Keratinocyte (primary cell): Measurements from ENCODE around the gene CCL1. TPM values are rescaled to one million over a fixed set of nuclear protein-coding genes. Genes with fewer than 3 reads are reported as not detected.

Experiments
- DNase-seq: peaks from one replicate; pipeline ENCODE4 v3.0.0-alpha.2; 2011; ENCODE audit warnings: low read depth, missing footprints, low spot score
- FAIRE-seq: peaks from 2 replicates; lab custom pipeline; 2011; peaks lifted over from hg19 to GRCh38; lab: Jason Lieb, UNC
- H2AFZ ChIP-seq: 2 replicates; pipeline ENCODE4 v1.6.0; 2012; ENCODE audit warnings: low read length, control low read depth, inconsistent platforms; ENCODE audit not compliant: control insufficient read depth
- H3K27ac ChIP-seq: 2 replicates; pipeline ENCODE4 v1.5.1; 2011; ENCODE audit warnings: low read length; ENCODE audit not compliant: control insufficient read depth, insufficient read depth
- H3K27me3 ChIP-seq: 3 replicates; pipeline ENCODE4 v1.6.0; 2011; ENCODE audit warnings: low read length; ENCODE audit not compliant: control insufficient read depth, insufficient read depth; ENCODE audit errors: extremely low read depth
- H3K36me3 ChIP-seq, 2 experiments: 2 replicates in 1 of 2; 3 replicates in 1 of 2; pipeline ENCODE4 v1.5.1; 2011; ENCODE audit warnings: low read length in 2 of 2, mild to moderate bottlenecking in 1 of 2; ENCODE audit not compliant: control insufficient read depth in 2 of 2, insufficient read depth in 2 of 2; ENCODE audit errors: extremely low read depth in 1 of 2
- H3K4me1 ChIP-seq: 3 replicates; pipeline ENCODE4 v1.5.1; 2011; ENCODE audit warnings: low read length; ENCODE audit not compliant: control insufficient read depth, insufficient read depth; ENCODE audit errors: extremely low read depth
- H3K4me2 ChIP-seq: 3 replicates; pipeline ENCODE4 v1.6.0; 2011; ENCODE audit warnings: low read depth, low read length; ENCODE audit not compliant: control insufficient read depth, insufficient read depth; ENCODE audit errors: extremely low read depth
- H3K4me3 ChIP-seq, 3 experiments: fragments of 200-600 bp in 1 of 3; sonication (generic) in 1 of 3; 2 replicates in 2 of 3; 3 replicates in 1 of 3; pipeline ENCODE4 v1.5.1; 2011 to 2016; ENCODE audit warnings: low read length in 3 of 3, mild to moderate bottlenecking in 3 of 3, control low read depth in 2 of 3, inconsistent platforms in 1 of 3, low read depth in 1 of 3, mixed read lengths in 1 of 3, mixed run types in 1 of 3, moderate library complexity in 1 of 3; ENCODE audit not compliant: control insufficient read depth in 2 of 3, insufficient read depth in 2 of 3; ENCODE audit errors: extremely low read depth in 1 of 3
- H3K79me2 ChIP-seq: 2 replicates; pipeline ENCODE4 v1.6.0; 2012; ENCODE audit warnings: low read length; ENCODE audit not compliant: control insufficient read depth, insufficient read depth
- H3K9ac ChIP-seq: 3 replicates; pipeline ENCODE4 v1.6.0; 2011; ENCODE audit warnings: low read length; ENCODE audit not compliant: control insufficient read depth, insufficient read depth; ENCODE audit errors: extremely low read depth
- H3K9me1 ChIP-seq: 3 replicates; pipeline ENCODE4 v1.6.0; 2011; ENCODE audit warnings: low read length; ENCODE audit not compliant: control insufficient read depth, insufficient read depth; ENCODE audit errors: extremely low read depth
- H3K9me3 ChIP-seq: 2 replicates; pipeline ENCODE4 v1.5.1; 2012; ENCODE audit warnings: low read depth, low read length; ENCODE audit not compliant: control insufficient read depth
- H4K20me1 ChIP-seq: 3 replicates; pipeline ENCODE4 v1.6.0; 2011; ENCODE audit warnings: low read length; ENCODE audit not compliant: control insufficient read depth, insufficient read depth; ENCODE audit errors: extremely low read depth
- EZH2 ChIP-seq: IDR thresholded peaks from one replicate; pipeline ENCODE4 v1.6.1; 2012; ENCODE audit warnings: inconsistent platforms, mild to moderate bottlenecking, low read length, moderate library complexity
- dilution Hi-C: fragments of 300-500 bp; cut with MboI; formaldehyde crosslinking; loops from one replicate; pipeline ENCODE4 v1.7.0; 2020; ENCODE audit warnings: low sequenced_read_pairs; ENCODE audit not compliant: extremely low pct_ligation_motif_present
- polyA plus RNA-seq, 5 experiments: library from polyadenylated mRNA; depleted of rRNA in 3 of 5; stranded (reverse) in 3 of 5; stranded (forward) in 1 of 5; unstranded in 1 of 5; fragments of >200 nt; gene quantifications; 1 replicate in 1 of 5; 2 replicates in 3 of 5; 3 replicates in 1 of 5; pipeline versions ENCODE4 v1.2.1 to v1.2.3, GENCODE V29; 2011 to 2012; ENCODE audit warnings: missing spikeins in 2 of 5, low read depth in 1 of 5, low replicate concordance in 1 of 5
- TF ChIP-seq, protein P1 (sequence below), 3 experiments: IDR thresholded peaks in 1 of 3; conservative IDR thresholded peaks in 1 of 3; optimal IDR thresholded peaks in 1 of 3; 2 replicates in 2 of 3; 3 replicates in 1 of 3; pipeline versions ENCODE3 to v1.5.1; 2011; ENCODE audit warnings: low read length in 3 of 3, mild to moderate bottlenecking in 3 of 3, moderate library complexity in 2 of 3, control low read depth in 1 of 3, inconsistent platforms in 1 of 3; ENCODE audit not compliant: insufficient read depth in 2 of 3; ENCODE audit errors: extremely low read depth in 1 of 3

Gene CCL1
- polyA plus RNA-seq, 1 donor (not counting 4 experiments of a cell fraction or from before 2014, with no cell fraction given), result not detected

DNA sequence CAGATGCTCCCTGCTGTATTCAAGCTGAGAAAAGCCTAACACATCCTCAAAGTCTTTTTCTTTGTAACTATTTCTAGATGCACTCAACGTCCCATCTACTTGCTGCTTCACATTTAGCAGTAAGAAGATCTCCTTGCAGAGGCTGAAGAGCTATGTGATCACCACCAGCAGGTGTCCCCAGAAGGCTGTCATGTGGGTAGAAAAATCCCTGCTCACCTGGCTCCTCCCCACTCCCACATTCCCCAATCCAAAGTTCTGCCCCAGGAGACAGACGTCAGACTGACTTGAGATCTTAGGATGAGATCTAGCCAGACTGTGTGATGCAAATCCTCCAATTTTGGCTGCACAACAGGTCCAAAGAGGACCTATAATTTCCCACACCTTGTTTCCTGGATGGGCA is 5.6 kb downstream of the CCL1 start:
- TF ChIP-seq, protein P1, sequence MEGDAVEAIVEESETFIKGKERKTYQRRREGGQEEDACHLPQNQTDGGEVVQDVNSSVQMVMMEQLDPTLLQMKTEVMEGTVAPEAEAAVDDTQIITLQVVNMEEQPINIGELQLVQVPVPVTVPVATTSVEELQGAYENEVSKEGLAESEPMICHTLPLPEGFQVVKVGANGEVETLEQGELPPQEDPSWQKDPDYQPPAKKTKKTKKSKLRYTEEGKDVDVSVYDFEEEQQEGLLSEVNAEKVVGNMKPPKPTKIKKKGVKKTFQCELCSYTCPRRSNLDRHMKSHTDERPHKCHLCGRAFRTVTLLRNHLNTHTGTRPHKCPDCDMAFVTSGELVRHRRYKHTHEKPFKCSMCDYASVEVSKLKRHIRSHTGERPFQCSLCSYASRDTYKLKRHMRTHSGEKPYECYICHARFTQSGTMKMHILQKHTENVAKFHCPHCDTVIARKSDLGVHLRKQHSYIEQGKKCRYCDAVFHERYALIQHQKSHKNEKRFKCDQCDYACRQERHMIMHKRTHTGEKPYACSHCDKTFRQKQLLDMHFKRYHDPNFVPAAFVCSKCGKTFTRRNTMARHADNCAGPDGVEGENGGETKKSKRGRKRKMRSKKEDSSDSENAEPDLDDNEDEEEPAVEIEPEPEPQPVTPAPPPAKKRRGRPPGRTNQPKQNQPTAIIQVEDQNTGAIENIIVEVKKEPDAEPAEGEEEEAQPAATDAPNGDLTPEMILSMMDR (optimal IDR thresholded peaks at IDR 0.05 in 1 of 3, IDR thresholded peaks at IDR 0.05 in 1 of 3, conservative IDR thresholded peaks at IDR 0.05 in 1 of 3; ENCODE audit: extremely low read depth in 1 of 3, insufficient read depth in 2 of 3, low read length in 3 of 3), result peak in 2 of 3 experiments; percentile 15 to 18
- TF ChIP-seq EZH2, result no peak
- FAIRE-seq, result no peak
- H3K27me3 ChIP-seq, result peaks cover 2% of the 10 kb centered on the region
- no peaks in the 10 kb centered on the region for H3K79me2 ChIP-seq
- no peaks in the 10 kb centered on the region for H4K20me1 ChIP-seq
- DNase-seq, result no peak
- no peak overlapping the region for H3K4me3 ChIP-seq
- H3K9me1 ChIP-seq, result no peaks in the 10 kb centered on the region
- no peaks in the 10 kb centered on the region for H3K9me3 ChIP-seq
- no peaks in the 10 kb centered on the region for H3K36me3 ChIP-seq
- no peak overlapping the region for H2AFZ ChIP-seq
- H3K4me2 ChIP-seq, result no peak overlapping the region
- H3K4me1 ChIP-seq, result no peaks in the 10 kb centered on the region
- no peak overlapping the region for H3K9ac ChIP-seq
- dilution Hi-C loops, result loop anchor here (25.0 kb wide), 1 partner anchor 145 kb away; no protein-coding TSS in a partner anchor
- H3K27ac ChIP-seq, result no peak overlapping the region

DNA sequence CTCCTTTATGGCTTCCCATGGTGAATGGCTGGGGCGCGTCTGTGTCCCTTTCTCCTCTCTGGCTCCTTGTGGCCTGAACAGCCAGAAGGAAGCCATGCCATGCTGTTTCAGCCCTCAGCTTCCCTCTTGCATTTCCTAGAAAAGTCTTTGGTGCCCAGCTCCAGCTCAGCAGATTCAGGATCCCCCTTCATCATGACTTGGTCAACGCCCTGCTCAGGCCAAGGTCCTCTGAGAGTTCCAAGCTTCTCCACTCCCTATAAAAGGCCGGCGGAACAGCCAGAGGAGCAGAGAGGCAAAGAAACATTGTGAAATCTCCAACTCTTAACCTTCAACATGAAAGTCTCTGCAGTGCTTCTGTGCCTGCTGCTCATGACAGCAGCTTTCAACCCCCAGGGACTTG is 6.8 kb downstream of the CCL1 start, which contains the start of gene CCL13:
Gene CCL13 (plus strand): TSS at position 287 of the 400 bp plus-strand sequence. CDS start 47 bp downstream, at position 334.
- H3K4me3 ChIP-seq, result no peak within 1 kb of the TSS
- TF ChIP-seq EZH2, result no peak
- TF ChIP-seq, protein P1 (optimal IDR thresholded peaks at IDR 0.05 in 1 of 3, IDR thresholded peaks at IDR 0.05 in 1 of 3, conservative IDR thresholded peaks at IDR 0.05 in 1 of 3; ENCODE audit: extremely low read depth in 1 of 3, insufficient read depth in 2 of 3, low read length in 3 of 3), result no peak
- dilution Hi-C loops, result loop anchor here (25.0 kb wide), 1 partner anchor 144 kb away; no protein-coding TSS in a partner anchor
- H3K36me3 ChIP-seq, result no peaks in the 10 kb centered on the region
- no peak within 1 kb of the TSS for H2AFZ ChIP-seq
- DNase-seq (no peak), FAIRE-seq (no peak)
- H3K9me3 ChIP-seq, result no peaks in the 10 kb centered on the region
- no peaks in the 10 kb centered on the region for H3K4me1 ChIP-seq
- H3K79me2 ChIP-seq, result no peaks in the 10 kb centered on the region
- H3K27me3 ChIP-seq, result peaks cover 2% of the 10 kb centered on the region
- no peak within 1 kb of the TSS for H3K4me2 ChIP-seq
- no peaks in the 10 kb centered on the region for H4K20me1 ChIP-seq
- no peak within 1 kb of the TSS for H3K9ac ChIP-seq
- H3K9me1 ChIP-seq, result no peaks in the 10 kb centered on the region
- H3K27ac ChIP-seq, result no peak within 1 kb of the TSS
